NCI-H2227 treated with DMSO at 0.1 percent for 48 hours (cell line): Measurements from ENCODE around the gene CD300A.

ENCODE experiments used
- DNase-seq: peaks from one replicate; lab custom pipeline; 2025; lab: John Stamatoyannopoulos, UW

The CD300A gene

DNA sequence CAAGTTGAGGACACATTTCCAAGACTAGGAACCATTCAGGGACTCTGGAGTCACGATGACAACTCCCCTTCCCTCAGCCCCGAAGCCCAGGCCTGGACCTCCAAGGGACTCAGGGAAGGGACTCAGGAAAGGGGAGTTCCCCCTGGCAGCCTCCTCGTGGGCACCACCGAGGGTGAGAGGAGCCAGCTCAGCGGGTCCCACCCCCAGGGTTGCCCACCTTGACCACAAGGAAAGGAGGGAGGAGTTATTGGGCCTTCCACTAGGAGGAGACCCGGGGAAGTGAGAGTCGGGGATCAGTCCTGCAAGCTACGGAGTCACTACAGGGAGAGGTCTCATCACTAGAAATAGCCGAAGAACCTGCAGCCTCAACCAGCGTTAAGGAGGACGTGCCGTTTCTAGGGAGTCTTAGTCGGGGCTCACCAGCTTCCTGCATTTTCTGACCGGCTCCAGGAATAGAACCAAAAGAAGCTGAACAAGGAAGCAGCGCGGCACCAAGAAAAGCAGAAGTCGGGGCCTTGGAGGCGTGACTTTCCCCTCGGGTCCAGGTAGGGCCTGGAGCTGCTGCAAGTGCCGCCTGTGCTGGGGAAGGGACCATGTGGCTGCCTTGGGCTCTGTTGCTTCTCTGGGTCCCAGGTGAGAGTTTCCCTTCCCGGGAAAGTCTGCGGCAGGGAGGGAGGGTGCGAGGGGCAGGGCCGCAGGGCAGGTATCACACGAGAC, at the start of gene CD300A:
Gene CD300A (plus strand): TSS at position 524 of the 717 bp plus-strand sequence. CDS start 70 bp downstream, at position 594.
- no peak for DNase-seq

- DNase-seq = no peak
Observed at GRCh38 chr17:74417178-74418045, 49.0 kb upstream of the CD300A start.

DNA sequence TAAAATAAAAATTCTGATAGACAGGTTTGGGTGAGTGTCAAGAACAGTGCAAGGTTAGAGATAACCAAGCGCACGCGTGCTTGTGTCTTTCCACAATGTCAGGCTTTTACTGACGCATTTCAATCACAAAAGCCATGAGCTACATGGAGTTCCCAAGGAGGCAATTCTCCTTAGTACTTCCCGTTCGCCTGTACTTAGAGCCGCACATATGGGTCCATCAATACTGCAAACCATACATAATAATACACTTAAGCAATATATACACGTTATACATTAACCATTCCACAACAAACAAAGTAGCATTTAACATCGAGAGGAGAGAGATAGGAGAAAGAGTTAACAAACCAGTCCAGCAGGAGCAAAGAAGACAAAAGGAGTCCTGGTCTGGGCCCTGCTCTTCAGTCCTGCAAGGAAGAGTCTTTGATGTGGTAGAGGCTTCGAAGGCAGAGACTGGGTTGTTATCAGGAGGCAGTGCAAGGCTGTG, 46.5 kb upstream of the CD300A start:
- no peak for DNase-seq

GRCh38 chr17:74424117-74424516, 42.3 kb upstream of the CD300A start:
- no peak for DNase-seq

DNA sequence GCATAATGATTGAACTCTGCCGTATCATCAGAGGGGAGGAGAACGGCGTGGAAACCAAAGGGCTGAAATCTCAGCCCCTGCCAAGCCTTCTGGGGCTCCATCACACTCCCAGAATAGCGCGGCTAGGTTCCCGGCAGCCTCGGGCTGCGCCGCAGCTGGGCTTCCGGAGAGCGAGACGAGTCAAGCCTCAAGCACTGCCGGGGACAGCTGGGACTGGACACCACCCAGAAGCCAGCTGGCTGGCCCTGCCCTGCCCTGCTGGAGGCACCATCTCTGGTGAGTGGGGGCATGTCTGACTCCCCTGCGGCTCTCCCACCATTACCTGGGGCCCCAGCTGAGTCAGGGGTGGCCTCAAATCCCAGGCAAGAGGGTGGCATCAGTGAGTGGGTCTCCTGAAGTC, 41.8 kb upstream of the CD300A start:
- DNase-seq = no peak

- no peak for DNase-seq
Observed at GRCh38 chr17:74426551-74427047, 39.8 kb upstream of the CD300A start.

DNA sequence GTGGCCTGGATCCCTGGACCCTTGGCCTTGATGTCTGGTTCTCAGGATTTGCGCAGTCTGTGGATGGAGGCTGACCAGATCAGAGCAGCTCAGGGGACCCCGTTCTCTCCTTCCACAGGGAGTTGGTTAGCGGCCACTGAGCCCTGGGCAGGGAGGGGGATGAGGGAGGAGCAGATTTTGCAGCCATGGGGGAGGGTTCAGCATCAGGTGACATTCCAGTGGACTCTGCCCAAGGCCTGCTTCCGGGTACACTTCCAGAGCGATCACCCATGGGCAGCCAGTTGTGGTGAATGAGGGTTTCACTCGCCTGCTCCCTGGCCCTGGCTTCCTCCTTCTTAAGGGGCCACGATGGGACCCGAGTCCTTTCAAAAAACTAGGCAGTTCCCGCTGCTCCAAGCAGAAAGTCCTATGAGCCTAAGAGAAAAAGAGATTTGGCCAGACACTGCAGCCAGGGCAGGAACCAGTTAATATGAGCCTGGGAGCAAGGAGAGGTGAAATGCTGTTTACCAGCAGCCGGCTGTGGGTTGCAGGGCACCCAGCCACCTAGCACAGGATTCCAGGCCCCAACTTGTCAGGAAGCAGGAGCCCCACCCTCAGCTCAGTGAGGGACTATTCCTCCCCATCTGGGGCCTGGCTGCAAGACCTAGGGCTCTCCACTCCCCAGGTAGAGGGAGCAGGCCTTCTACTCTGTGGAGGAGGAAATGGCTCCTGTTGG, 39.2 kb upstream of the CD300A start:
- no peak for DNase-seq

- DNase-seq = no peak
Observed at GRCh38 chr17:74427763-74428153, 38.7 kb upstream of the CD300A start.

DNA sequence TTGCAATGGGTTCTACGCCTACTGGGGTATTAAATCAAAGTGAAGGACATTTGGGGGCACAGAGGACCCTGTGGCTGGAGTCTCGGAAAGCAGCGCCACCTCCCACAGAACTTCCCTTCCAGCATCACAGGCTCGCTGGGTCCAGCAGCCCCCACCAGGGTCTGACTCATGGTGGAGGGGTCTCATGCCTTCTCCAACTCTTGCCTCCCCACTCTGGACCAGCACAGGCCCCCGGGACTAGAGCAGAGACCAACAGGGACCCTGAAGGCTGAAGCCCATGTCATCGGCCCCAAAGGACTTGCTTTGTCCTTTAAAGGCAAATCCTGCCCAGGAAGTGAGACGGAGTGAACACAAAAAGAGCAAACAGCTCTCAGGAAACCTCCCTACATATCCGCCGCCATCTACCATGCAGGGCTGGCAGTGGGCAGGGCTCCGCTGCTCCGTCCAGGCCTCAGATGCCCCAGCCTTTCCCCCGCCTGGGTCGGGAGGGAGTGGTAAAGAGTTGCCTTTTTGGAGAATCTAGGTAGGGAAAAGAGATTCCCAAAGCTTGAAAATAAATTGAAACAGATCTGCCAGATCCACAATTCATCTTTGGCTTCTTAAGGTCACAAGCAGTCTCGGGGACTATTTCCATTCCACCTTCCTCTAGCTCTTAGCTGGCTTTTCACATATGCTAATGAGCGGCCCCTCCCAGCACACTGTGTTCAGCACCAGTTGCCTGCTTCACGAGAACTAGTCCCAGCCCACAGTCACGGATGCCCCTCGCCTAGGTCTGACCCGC, 36.6 kb upstream of the CD300A start:
- DNase-seq = no peak

DNA sequence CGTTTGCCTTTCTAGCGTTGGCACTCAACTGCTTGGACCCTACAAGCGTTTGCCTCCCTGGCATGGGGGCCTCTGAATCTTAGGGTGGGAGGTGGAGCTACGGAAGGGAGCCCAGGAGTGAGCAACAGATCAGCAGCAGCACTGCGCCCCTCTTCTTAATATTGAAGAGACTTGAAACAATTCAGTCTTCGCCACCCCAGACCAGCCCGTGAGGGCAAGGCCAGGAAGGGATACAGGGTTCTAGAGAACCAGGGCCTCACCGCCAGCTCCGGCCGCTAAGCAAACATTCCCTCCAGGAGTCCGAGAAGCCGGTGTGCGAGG, 36.1 kb upstream of the CD300A start:
- no peak for DNase-seq

- no peak for DNase-seq
Observed at GRCh38 chr17:74430706-74431567, 35.5 kb upstream of the CD300A start.

DNA sequence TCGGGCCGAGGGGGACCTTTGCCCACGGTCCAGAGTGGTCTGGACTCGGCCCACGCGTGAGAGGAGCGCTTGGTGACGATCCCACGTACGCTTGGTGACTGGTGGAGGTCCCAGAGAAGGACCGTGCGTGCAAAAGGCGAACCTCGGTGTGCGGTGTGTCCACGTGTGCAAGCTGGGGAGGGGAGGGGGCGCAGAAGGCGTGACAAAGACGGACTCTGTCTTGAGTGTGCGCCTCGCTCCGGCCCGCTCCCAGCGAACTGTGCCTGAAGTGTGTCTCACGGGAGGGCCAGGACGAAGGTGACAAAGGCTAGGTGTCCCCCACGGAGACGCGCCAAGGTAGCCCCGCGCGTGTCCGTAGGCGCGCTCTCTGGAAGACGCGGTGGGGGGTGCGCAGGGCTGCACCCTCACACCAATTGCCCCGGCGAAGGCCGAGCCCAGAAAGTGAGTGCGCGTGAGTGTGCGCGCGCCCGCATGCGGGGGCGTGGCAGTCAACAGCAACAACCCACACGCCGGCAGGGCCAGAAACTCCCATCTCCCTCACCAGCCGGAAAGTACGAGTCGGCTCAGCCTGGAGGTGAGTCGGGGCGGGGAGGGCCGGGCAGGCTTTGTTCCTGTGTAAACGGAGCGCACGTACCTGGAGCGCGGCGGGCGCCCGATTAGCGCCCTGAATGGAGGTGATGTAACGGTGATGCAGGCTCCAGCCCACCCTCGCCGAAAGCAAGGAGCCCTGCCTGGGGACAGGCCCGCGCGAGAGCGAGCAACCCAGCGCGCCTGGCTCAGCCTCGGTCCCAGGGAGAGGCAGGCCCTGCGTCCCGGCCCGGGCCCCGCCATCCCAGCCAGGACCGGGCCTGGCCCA, 34.6 kb upstream of the CD300A start, which contains the start of gene GPRC5C:
Gene GPRC5C (plus strand): TSS at position 521 of the 856 bp plus-strand sequence. CDS start 7,689 bp downstream, outside the sequence.
- peak; percentile 38 for DNase-seq

DNA sequence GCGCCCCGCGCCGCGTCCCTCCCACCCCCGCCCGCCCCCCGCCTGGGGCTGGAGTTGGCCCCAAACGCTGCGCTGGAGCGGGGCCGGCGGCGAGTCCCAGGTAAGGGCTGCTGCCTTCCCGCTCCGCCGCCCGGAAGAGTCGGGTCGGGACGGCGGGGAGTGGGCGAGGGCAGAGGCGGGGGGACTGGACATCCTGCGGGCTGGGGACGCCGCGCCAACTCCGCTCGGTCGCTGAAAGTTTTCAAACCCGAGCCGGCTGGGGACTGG, 34.1 kb upstream of the CD300A start:
- DNase-seq = no peak

DNA sequence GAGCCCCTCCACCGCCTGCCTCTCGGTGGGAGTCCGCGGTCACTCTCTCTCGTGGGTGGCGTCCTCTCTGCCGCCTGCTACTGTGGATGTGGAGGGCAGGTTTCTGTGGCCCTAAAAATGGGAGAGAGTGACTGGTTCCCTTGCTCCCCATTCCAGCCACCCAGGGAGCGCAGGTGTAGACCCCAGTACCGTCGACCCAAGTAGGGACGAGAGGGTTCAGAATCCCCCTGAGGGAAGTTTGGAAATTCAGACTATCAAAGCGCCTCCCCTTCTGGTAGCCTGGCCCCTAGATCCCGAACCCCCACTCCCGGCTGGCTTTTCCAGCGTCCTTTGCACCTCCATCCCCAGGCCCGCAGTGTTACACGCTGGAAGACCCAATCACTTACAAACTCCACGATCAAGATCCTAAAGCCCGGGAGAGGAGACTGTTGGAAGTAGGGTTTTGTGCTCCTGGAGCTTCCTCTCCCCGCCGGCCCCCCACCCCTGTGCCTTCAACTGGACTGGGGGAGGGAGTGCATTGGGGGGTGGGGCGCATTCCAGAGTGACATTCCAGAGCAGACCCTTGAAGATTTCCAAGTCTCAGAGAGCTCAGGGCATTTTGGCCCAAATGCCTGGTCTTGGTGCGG, 33.6 kb upstream of the CD300A start:
- no peak for DNase-seq

- DNase-seq = no peak
Observed at GRCh38 chr17:74433421-74434121, 32.9 kb upstream of the CD300A start.

GRCh38 chr17:74435775-74436359, 30.6 kb upstream of the CD300A start:
- DNase-seq = no peak

DNA sequence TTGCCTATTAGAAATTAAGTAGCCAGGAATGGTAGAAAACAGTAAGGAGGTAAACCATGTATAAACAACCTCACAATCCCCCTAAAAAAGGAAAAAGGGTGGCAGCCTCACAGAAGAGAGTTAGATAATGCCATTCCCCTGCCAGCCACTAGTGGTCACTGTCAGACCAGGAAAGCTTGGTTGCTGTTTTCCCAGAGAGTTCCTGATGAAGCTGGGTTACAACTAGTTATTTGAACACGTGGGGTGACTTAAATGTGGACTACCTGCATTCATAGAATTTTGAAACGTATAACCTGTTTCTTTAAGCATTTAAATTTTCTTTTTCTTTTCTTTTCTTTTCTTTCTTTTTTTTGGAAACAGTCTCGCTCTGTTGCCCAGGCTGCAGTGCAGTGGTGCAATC, 28.7 kb upstream of the CD300A start:
- no peak for DNase-seq
